SK-N-MC (cell line): ENCODE results near the gene PDCD2.

Experiments
- EZH2 ChIP-seq: fragments of 200-600 bp; sonication (generic); IDR thresholded peaks from one replicate; pipeline ENCODE4 v1.6.1; 2017; ENCODE audit warnings: antibody characterized with exemption
- FOXP2 ChIP-seq: optimal IDR thresholded peaks from 2 replicates; pipeline ENCODE3; 2011; ENCODE audit warnings: mild to moderate bottlenecking, moderate library complexity; ENCODE audit not compliant: insufficient read depth; ENCODE audit errors: extremely low read length, control extremely low read depth
- POLR2AphosphoS5 ChIP-seq: IDR thresholded peaks from 2 replicates; pipeline ENCODE4 v1.6.1; 2012; ENCODE audit warnings: mild to moderate bottlenecking, low read depth, low read length, borderline replicate concordance

DNA sequence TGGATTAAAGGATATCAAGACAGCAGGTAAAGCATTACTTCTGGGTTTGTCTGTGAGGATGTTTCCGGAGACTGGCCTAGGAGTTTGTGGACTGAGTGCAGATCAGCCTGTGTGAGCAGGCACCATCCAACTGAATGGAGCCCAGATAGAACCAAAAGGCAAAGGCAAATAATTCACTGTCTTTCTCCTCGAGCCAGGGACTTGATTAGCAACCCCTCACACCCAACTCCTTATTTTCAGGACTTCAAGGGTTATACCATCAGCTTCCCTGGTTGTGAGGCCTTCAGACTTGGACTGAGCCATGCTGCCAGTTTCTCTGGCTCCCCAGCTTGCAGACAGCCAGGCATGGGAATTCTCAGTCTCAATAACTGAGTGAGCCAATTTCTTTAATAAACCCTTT lies 50.6 kb downstream of the PDCD2 start:
- TF ChIP-seq POLR2AphosphoS5 (no peak), EZH2 (no peak), FOXP2 (no peak)
